Stimulated activated CD8-positive, alpha-beta memory T cell treated with anti-CD3 and anti-CD28 coated beads, Interleukin-15, amount 100 ng/mL, for 48 hours (primary cell): ENCODE results near the gene FGF6.

Experiments used
- DNase-seq, 2 donors: peaks; one replicate each; pipeline ENCODE4 v3.0.0-alpha.2; 2020; ENCODE audit warnings: low read depth in 2 of 2

FGF6 gene

GRCh38 chr12:4447151-4447550 lies 1.5 kb upstream of the FGF6 start:
- DNase-seq, result no peak

GRCh38 chr12:4446335-4446734 lies 720 bp upstream of the FGF6 start:
- DNase-seq, result no peak

- no peak for DNase-seq
Measured at GRCh38 chr12:4444031-4444430, 1.6 kb downstream of the FGF6 start.

GRCh38 chr12:4443616-4444015 lies 2.0 kb downstream of the FGF6 start:
- DNase-seq, result no peak

- no peak for DNase-seq
Measured at GRCh38 chr12:4441355-4442335, 4.0 kb downstream of the FGF6 start.

- DNase-seq, result no peak
Measured at GRCh38 chr12:4440187-4440941, 5.3 kb downstream of the FGF6 start.

GRCh38 chr12:4439736-4440135 lies 5.9 kb downstream of the FGF6 start:
- DNase-seq, result no peak

- no peak for DNase-seq
Measured at GRCh38 chr12:4438834-4439596, 6.6 kb downstream of the FGF6 start.

GRCh38 chr12:4435537-4435936 lies 10.1 kb downstream of the FGF6 start:
- no peak for DNase-seq

GRCh38 chr12:4434706-4435425 lies 10.7 kb downstream of the FGF6 start:
- no peak for DNase-seq

- DNase-seq, result no peak
Measured at GRCh38 chr12:4434301-4434700, 11.3 kb downstream of the FGF6 start.

- DNase-seq, result no peak
Measured at GRCh38 chr12:4433745-4434058, 11.9 kb downstream of the FGF6 start.

- no peak for DNase-seq
Measured at GRCh38 chr12:4432878-4433744, 12.5 kb downstream of the FGF6 start.

- DNase-seq, result no peak
Measured at GRCh38 chr12:4431866-4432265, 13.7 kb downstream of the FGF6 start.

GRCh38 chr12:4431436-4431835 lies 14.2 kb downstream of the FGF6 start:
- DNase-seq, result no peak

- no peak for DNase-seq
Measured at GRCh38 chr12:4424422-4424821, 21.2 kb downstream of the FGF6 start.

- DNase-seq, result no peak
Measured at GRCh38 chr12:4423528-4424195, 22.0 kb downstream of the FGF6 start.

GRCh38 chr12:4422985-4423384 lies 22.6 kb downstream of the FGF6 start:
- no peak for DNase-seq

GRCh38 chr12:4421590-4422031 lies 24.0 kb downstream of the FGF6 start:
- no peak for DNase-seq

GRCh38 chr12:4420138-4420670 lies 25.4 kb downstream of the FGF6 start:
- DNase-seq, result no peak
